VCaP (cell line): ENCODE data around the gene LOXL3.

Experiments used
- H3K27ac ChIP-seq: fragments of 450-650 bp; 2 replicates; pipeline ENCODE4 v1.5.1; 2017
- TF ChIP-seq, protein P1 (sequence below): fragments of 450-650 bp; conservative IDR thresholded peaks from 2 replicates; pipeline ENCODE4 v1.5.1; 2017; ENCODE audit warnings: mild to moderate bottlenecking, moderate library complexity

LOXL3 gene

DNA sequence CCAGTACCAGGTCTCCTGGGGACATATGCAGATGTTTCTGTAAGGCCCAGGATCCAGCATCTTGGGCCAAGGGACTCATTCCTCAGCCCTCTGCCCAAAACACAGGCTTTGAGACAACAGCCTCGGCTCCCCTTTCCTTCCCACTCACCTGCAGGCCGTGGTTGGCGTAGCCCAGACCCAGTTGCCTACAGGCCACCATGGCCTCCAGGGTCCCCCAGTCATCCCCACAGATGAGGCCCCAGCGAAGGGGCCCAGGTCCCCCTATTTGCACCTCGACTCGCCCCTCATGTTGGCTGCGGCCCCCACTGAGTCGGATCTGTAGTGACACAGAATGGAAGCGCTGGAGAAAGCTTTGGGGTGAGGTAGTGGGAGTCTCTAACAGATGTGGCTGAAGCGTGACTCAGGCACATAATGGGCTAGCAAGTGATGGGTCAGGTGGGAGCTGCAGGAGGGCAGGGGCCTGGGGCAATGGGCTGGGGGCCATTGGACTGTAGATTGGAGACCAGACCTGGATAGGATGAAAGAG, 18.2 kb downstream of the LOXL3 start:
- no peak overlapping the region for H3K27ac ChIP-seq
- TF ChIP-seq, protein P1, sequence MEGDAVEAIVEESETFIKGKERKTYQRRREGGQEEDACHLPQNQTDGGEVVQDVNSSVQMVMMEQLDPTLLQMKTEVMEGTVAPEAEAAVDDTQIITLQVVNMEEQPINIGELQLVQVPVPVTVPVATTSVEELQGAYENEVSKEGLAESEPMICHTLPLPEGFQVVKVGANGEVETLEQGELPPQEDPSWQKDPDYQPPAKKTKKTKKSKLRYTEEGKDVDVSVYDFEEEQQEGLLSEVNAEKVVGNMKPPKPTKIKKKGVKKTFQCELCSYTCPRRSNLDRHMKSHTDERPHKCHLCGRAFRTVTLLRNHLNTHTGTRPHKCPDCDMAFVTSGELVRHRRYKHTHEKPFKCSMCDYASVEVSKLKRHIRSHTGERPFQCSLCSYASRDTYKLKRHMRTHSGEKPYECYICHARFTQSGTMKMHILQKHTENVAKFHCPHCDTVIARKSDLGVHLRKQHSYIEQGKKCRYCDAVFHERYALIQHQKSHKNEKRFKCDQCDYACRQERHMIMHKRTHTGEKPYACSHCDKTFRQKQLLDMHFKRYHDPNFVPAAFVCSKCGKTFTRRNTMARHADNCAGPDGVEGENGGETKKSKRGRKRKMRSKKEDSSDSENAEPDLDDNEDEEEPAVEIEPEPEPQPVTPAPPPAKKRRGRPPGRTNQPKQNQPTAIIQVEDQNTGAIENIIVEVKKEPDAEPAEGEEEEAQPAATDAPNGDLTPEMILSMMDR = no peak

GRCh38 chr2:74534411-74534810, 19.3 kb downstream of the LOXL3 start:
- TF ChIP-seq, protein P1 = no peak

DNA sequence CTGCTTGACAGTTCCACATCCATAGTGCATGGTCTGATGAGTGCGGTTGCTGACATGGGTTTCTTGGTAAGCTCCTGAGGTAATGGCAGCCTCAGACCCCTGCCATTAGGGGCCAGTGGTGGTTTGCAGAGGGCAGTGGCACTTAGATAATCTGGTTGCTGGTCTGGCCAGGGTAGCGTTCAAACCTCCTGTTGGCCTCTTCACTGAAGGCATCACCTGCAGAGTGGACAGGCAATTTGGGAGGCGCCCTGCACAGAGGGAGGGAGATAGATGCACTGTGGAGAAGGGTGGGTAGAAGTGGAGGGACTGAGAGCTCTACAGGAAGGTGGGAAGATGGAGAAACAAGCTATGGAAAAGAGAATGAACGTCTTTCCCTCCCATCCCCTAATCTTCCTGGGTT, 20.3 kb downstream of the LOXL3 start:
- H3K27ac ChIP-seq = no peak overlapping the region
- TF ChIP-seq, protein P1 = no peak

More at GRCh38 chr2:74534411-74534810, 19.3 kb downstream of the LOXL3 start:
- H3K27ac ChIP-seq = no peak overlapping the region

- TF ChIP-seq, protein P1 = peak; percentile 57
- no peak overlapping the region for H3K27ac ChIP-seq
Observed at GRCh38 chr2:74532222-74532621, 21.5 kb downstream of the LOXL3 start.

GRCh38 chr2:74531666-74532065, 22.1 kb downstream of the LOXL3 start:
- no peak overlapping the region for H3K27ac ChIP-seq
- TF ChIP-seq, protein P1 = no peak

DNA sequence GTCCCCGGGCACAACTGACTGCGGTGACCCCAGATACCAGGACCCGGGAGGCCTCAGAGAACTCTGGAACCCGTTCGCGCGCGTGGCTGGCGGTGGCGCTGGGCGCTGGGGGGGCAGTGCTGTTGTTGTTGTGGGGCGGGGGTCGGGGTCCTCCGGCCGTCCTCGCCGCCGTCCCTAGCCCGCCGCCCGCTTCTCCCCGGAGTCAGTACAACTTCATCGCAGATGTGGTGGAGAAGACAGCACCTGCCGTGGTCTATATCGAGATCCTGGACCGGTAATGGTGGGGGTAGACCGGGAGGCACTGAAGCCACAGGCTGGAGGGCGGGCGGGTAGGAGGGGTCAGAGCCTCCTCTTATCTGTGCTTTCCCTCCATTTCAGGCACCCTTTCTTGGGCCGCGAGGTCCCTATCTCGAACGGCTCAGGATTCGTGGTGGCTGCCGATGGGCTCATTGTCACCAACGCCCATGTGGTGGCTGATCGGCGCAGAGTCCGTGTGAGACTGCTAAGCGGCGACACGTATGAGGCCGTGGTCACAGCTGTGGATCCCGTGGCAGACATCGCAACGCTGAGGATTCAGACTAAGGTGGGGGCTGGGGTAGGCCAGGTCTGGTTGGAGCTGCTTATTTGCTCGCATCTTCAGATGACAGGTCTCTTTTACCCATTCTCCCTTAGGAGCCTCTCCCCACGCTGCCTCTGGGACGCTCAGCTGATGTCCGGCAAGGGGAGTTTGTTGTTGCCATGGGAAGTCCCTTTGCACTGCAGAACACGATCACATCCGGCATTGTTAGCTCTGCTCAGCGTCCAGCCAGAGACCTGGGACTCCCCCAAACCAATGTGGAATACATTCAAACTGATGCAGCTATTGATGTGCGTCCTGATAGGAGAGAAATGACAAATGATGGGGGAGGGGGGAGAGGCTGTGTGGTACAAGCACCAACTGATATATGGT, 23.2 kb downstream of the LOXL3 start:
- TF ChIP-seq, protein P1 = no peak
- peak overlapping the region; percentile 88 for H3K27ac ChIP-seq

- TF ChIP-seq, protein P1 = no peak
- H3K27ac ChIP-seq = peak within 1 kb of the TSS; percentile 88
Observed at GRCh38 chr2:74529357-74530238, 24.1 kb downstream of the LOXL3 start, which contains the start of the genes AUP1 and HTRA2. TSS of gene AUP1 (minus strand) at chr2:74529706. CDS start at chr2:74529629, 77 bp downstream. TSS of gene HTRA2 (plus strand) at chr2:74529933. CDS start at chr2:74530007, 74 bp downstream.
